ENCODE data around the gene DCAKD. TPM values are rescaled to one million over a fixed set of nuclear protein-coding genes. Genes with fewer than 3 reads are reported as not detected.

DCAKD gene
- total and polyA plus RNA-seq, 2 donors (not counting 1 experiment from before 2014, with no cell fraction given), result 21.8 to 41.5 TPM

- H3K4me2 ChIP-seq (ENCODE audit: extremely low read depth, insufficient read depth, low read length), result no peak overlapping the region
- no peak overlapping the region for H2AFZ ChIP-seq (ENCODE audit: low read length)
- peaks cover 68% of the 10 kb centered on the region for H3K79me2 ChIP-seq (ENCODE audit: control insufficient read depth, insufficient read depth, low read length)
- H3K36me3 ChIP-seq (ENCODE audit: control insufficient read depth, insufficient read depth, low read length), result peaks cover 2% of the 10 kb centered on the region
- TF ChIP-seq, protein P1, sequence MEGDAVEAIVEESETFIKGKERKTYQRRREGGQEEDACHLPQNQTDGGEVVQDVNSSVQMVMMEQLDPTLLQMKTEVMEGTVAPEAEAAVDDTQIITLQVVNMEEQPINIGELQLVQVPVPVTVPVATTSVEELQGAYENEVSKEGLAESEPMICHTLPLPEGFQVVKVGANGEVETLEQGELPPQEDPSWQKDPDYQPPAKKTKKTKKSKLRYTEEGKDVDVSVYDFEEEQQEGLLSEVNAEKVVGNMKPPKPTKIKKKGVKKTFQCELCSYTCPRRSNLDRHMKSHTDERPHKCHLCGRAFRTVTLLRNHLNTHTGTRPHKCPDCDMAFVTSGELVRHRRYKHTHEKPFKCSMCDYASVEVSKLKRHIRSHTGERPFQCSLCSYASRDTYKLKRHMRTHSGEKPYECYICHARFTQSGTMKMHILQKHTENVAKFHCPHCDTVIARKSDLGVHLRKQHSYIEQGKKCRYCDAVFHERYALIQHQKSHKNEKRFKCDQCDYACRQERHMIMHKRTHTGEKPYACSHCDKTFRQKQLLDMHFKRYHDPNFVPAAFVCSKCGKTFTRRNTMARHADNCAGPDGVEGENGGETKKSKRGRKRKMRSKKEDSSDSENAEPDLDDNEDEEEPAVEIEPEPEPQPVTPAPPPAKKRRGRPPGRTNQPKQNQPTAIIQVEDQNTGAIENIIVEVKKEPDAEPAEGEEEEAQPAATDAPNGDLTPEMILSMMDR (conservative IDR thresholded peaks at IDR 0.05 in 1 of 2, IDR thresholded peaks at IDR 0.05 in 1 of 2; ENCODE audit: low read depth in 1 of 2, low read length in 2 of 2), result no peak
- no peak for TF ChIP-seq EZH2 (IDR thresholded peaks at IDR 0.05; ENCODE audit: low read length, missing control alignments)
- H3K9ac ChIP-seq (ENCODE audit: insufficient read depth, low read length), result no peak overlapping the region
- H4K20me1 ChIP-seq (ENCODE audit: control insufficient read depth, extremely low read depth, insufficient read depth, low read length), result no peaks in the 10 kb centered on the region
- no peaks in the 10 kb centered on the region for H3K4me1 ChIP-seq (ENCODE audit: control insufficient read depth, extremely low read depth, insufficient read depth, low read length)
- H3K4me3 ChIP-seq (replicated peaks in 1 of 4; ENCODE audit: control extremely low read depth in 1 of 4, insufficient read depth in 1 of 4, low read depth in 3 of 4, low read length in 4 of 4), result no peak overlapping the region
- H3K27ac ChIP-seq (ENCODE audit: insufficient read depth, low read length), result no peak overlapping the region
- no peak for DNase-seq (ENCODE audit: low read depth in 2 of 2)
- H3K9me3 ChIP-seq (ENCODE audit: control insufficient read depth, insufficient read depth, low read depth, low read length), result no peaks in the 10 kb centered on the region
- H3K27me3 ChIP-seq (ENCODE audit: control insufficient read depth, insufficient read depth, low read length), result no peaks in the 10 kb centered on the region
These were observed 18.6 kb upstream of the DCAKD start for GRCh38 chr17:45070001-45070400.

DNA sequence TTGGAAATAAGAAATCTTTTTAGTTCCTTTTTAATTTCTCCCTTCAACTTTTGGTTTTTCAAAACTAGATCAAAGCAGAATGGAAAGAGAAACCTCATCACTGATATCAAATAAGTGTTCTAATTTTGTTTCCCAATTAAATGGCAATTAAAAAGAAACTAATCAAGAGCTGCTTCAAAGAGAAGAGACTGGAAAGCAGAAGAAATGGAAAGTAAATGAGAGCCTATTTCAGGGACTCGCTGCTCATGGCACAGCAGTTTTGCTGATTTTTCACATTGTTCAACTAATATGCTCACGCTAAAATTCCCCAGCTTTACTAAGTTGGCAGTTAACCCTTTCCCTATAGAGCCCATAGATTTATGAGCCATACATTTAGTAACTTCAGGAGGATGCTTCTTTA lies 16.2 kb upstream of the DCAKD start:
- DNase-seq (ENCODE audit: low read depth in 2 of 2), result no peak
- peaks cover 79% of the 10 kb centered on the region for H3K79me2 ChIP-seq (ENCODE audit: control insufficient read depth, insufficient read depth, low read length)
- H3K27me3 ChIP-seq (ENCODE audit: control insufficient read depth, insufficient read depth, low read length), result no peaks in the 10 kb centered on the region
- H3K4me2 ChIP-seq (ENCODE audit: extremely low read depth, insufficient read depth, low read length), result no peak overlapping the region
- H3K27ac ChIP-seq (ENCODE audit: insufficient read depth, low read length), result no peak overlapping the region
- no peak overlapping the region for H2AFZ ChIP-seq (ENCODE audit: low read length)
- H4K20me1 ChIP-seq (ENCODE audit: control insufficient read depth, extremely low read depth, insufficient read depth, low read length), result no peaks in the 10 kb centered on the region
- H3K4me3 ChIP-seq (replicated peaks in 1 of 4; ENCODE audit: control extremely low read depth in 1 of 4, insufficient read depth in 1 of 4, low read depth in 3 of 4, low read length in 4 of 4), result no peak overlapping the region
- peaks cover 3% of the 10 kb centered on the region for H3K4me1 ChIP-seq (ENCODE audit: control insufficient read depth, extremely low read depth, insufficient read depth, low read length)
- no peak for TF ChIP-seq EZH2 (IDR thresholded peaks at IDR 0.05; ENCODE audit: low read length, missing control alignments)
- TF ChIP-seq, protein P1 (conservative IDR thresholded peaks at IDR 0.05 in 1 of 2, IDR thresholded peaks at IDR 0.05 in 1 of 2; ENCODE audit: low read depth in 1 of 2, low read length in 2 of 2), result no peak
- H3K36me3 ChIP-seq (ENCODE audit: control insufficient read depth, insufficient read depth, low read length), result peaks cover 2% of the 10 kb centered on the region
- H3K9me3 ChIP-seq (ENCODE audit: control insufficient read depth, insufficient read depth, low read depth, low read length), result no peaks in the 10 kb centered on the region
- H3K9ac ChIP-seq (ENCODE audit: insufficient read depth, low read length), result no peak overlapping the region

DNA sequence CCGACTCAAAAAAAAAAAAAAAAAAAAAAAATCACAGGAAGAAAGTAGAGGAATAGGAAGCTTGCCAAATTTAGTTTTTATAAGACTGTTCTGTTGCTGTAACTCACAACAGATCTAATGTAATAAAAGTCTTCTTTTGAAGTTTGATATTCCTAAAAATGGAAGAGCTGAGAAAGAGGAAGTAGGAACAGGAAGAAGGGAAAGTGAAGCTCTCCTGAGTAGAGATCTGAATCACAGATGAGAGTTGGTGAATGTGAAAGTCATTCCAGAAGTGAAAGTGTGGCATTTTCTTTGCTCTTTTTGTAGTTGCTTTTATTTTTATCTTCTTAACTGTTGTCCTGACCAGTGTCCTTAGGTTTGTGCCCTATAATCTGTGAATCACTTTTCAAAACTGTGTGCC lies 11.8 kb upstream of the DCAKD start:
- DNase-seq (ENCODE audit: low read depth in 2 of 2), result no peak
- H2AFZ ChIP-seq (ENCODE audit: low read length), result no peak overlapping the region
- H3K9ac ChIP-seq (ENCODE audit: insufficient read depth, low read length), result no peak overlapping the region
- no peaks in the 10 kb centered on the region for H3K9me3 ChIP-seq (ENCODE audit: control insufficient read depth, insufficient read depth, low read depth, low read length)
- no peak overlapping the region for H3K27ac ChIP-seq (ENCODE audit: insufficient read depth, low read length)
- H4K20me1 ChIP-seq (ENCODE audit: control insufficient read depth, extremely low read depth, insufficient read depth, low read length), result no peaks in the 10 kb centered on the region
- TF ChIP-seq EZH2 (IDR thresholded peaks at IDR 0.05; ENCODE audit: low read length, missing control alignments), result no peak
- TF ChIP-seq, protein P1 (conservative IDR thresholded peaks at IDR 0.05 in 1 of 2, IDR thresholded peaks at IDR 0.05 in 1 of 2; ENCODE audit: low read depth in 1 of 2, low read length in 2 of 2), result no peak
- H3K27me3 ChIP-seq (ENCODE audit: control insufficient read depth, insufficient read depth, low read length), result no peaks in the 10 kb centered on the region
- peak overlapping the region in 1 of 4 experiments; percentile 10 for H3K4me3 ChIP-seq (replicated peaks in 1 of 4; ENCODE audit: control extremely low read depth in 1 of 4, insufficient read depth in 1 of 4, low read depth in 3 of 4, low read length in 4 of 4)
- no peaks in the 10 kb centered on the region for H3K36me3 ChIP-seq (ENCODE audit: control insufficient read depth, insufficient read depth, low read length)
- peak overlapping the region; percentile 34 for H3K4me2 ChIP-seq (ENCODE audit: extremely low read depth, insufficient read depth, low read length)
- H3K4me1 ChIP-seq (ENCODE audit: control insufficient read depth, extremely low read depth, insufficient read depth, low read length), result peaks cover 11% of the 10 kb centered on the region
- H3K79me2 ChIP-seq (ENCODE audit: control insufficient read depth, insufficient read depth, low read length), result peaks cover 77% of the 10 kb centered on the region

All from fibroblast of lung (primary cell).